Stomach (tissue), 4 donors: ENCODE measurements around the gene S100A3.
"Not testable (repeated sequence)": the region's sequence is repeated elsewhere in the genome, so short reads cannot be mapped to it uniquely, and the experiment has no call there.

Source experiments
- EP300 ChIP-seq: sonication (generic); formaldehyde crosslinking; IDR thresholded peaks from one replicate; pipeline ENCODE4 v1.6.1; 2017; ENCODE audit warnings: antibody characterized with exemption
- POLR2A ChIP-seq, 4 donors: fragments of 450-650 bp; IDR thresholded peaks; one replicate each; pipeline ENCODE4 v1.6.1; 2016; ENCODE audit warnings: antibody characterized with exemption in 4 of 4, control low read depth in 2 of 4, mild to moderate bottlenecking in 1 of 4, moderate library complexity in 1 of 4
- POLR2AphosphoS5 ChIP-seq, 3 donors: sonication (generic); formaldehyde crosslinking; IDR thresholded peaks; one replicate each; pipeline ENCODE4 v1.6.1; 2016; ENCODE audit warnings: antibody characterized with exemption in 3 of 3
- TF ChIP-seq, protein P1 (sequence below), 7 experiments: fragments of 450-650 bp in 4 of 7; fragments of 200-600 bp in 3 of 7; sonication (generic) in 3 of 7; IDR thresholded peaks; one replicate each; pipeline ENCODE4 v1.5.1; 2016 to 2019; ENCODE audit warnings: antibody characterized with exemption in 7 of 7, control low read depth in 2 of 7, mild to moderate bottlenecking in 1 of 7

- TF ChIP-seq, protein P1, sequence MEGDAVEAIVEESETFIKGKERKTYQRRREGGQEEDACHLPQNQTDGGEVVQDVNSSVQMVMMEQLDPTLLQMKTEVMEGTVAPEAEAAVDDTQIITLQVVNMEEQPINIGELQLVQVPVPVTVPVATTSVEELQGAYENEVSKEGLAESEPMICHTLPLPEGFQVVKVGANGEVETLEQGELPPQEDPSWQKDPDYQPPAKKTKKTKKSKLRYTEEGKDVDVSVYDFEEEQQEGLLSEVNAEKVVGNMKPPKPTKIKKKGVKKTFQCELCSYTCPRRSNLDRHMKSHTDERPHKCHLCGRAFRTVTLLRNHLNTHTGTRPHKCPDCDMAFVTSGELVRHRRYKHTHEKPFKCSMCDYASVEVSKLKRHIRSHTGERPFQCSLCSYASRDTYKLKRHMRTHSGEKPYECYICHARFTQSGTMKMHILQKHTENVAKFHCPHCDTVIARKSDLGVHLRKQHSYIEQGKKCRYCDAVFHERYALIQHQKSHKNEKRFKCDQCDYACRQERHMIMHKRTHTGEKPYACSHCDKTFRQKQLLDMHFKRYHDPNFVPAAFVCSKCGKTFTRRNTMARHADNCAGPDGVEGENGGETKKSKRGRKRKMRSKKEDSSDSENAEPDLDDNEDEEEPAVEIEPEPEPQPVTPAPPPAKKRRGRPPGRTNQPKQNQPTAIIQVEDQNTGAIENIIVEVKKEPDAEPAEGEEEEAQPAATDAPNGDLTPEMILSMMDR (IDR thresholded peaks at IDR 0.05): not testable (repeated sequence)
- not testable (repeated sequence) for TF ChIP-seq EP300; POLR2A (IDR thresholded peaks at IDR 0.05); POLR2AphosphoS5 (IDR thresholded peaks at IDR 0.05)
These were observed 39.0 kb upstream of the S100A3 start for GRCh38 chr1:153588033-153588432.
